Measurements from ENCODE around the gene CRIM1.

DNA sequence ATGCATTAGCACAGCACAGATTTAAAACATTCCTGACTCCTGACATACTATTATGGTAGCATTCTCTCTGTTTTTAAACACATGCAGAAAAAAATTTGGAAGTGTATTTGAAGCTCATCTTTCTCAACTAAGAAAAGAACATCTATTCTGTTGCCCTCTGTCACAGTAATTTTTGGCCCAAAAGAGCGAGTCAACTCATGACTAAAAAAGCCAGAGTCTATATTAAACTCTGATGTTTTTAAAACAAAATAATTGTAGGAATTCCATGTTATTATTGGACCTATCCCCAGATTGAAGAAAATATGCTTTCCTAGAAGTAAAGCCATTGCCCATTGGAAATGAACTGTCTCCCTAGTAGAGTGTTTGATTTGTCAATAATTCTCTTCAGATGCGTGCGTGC lies 96.7 kb downstream of the CRIM1 start:
- TF ChIP-seq, protein P1, sequence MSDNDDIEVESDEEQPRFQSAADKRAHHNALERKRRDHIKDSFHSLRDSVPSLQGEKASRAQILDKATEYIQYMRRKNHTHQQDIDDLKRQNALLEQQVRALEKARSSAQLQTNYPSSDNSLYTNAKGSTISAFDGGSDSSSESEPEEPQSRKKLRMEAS (CRISPR knock-in tag; IDR thresholded peaks at IDR 0.05): no peak
- TF ChIP-seq ZNF121 (CRISPR knock-in tag; IDR thresholded peaks at IDR 0.05): no peak
